Suprapubic skin (tissue), 4 donors: ENCODE data around the gene USP6. TPM values are rescaled to one million over a fixed set of nuclear protein-coding genes. Genes with fewer than 3 reads are reported as not detected.
A peak's percentile ranks its signal among the peaks of the same experiment; 100 is the strongest.
"Not testable (repeated sequence)": the region's sequence is repeated elsewhere in the genome, so short reads cannot be mapped to it uniquely, and the experiment has no call there.

Experiments used
- DNase-seq, 2 donors: peaks; one replicate each; pipeline ENCODE4 v3.0.0-alpha.2; 2019; ENCODE audit warnings: low spot score in 2 of 2
- H3K27ac ChIP-seq: fragments of 200-600 bp; sonication (generic); one replicate; pipeline ENCODE4 v1.5.1; 2019
- H3K27me3 ChIP-seq: fragments of 200-600 bp; sonication (generic); one replicate; pipeline ENCODE4 v1.5.1; 2019
- H3K36me3 ChIP-seq: fragments of 200-600 bp; sonication (generic); one replicate; pipeline ENCODE4 v1.5.1; 2019
- H3K4me1 ChIP-seq: fragments of 200-600 bp; sonication (generic); one replicate; pipeline ENCODE4 v1.5.1; 2019
- H3K4me3 ChIP-seq: fragments of 200-600 bp; sonication (generic); one replicate; pipeline ENCODE4 v1.5.1; 2019; ENCODE audit warnings: mild to moderate bottlenecking
- H3K9me3 ChIP-seq: fragments of 200-600 bp; sonication (generic); one replicate; pipeline ENCODE4 v1.5.1; 2019
- EP300 ChIP-seq: sonication (generic); formaldehyde crosslinking; IDR thresholded peaks from one replicate; pipeline ENCODE4 v1.6.1; 2017; ENCODE audit warnings: antibody characterized with exemption
- POLR2A ChIP-seq, 2 donors: fragments of 450-650 bp; IDR thresholded peaks; one replicate each; pipeline ENCODE4 v1.6.1; 2017; ENCODE audit warnings: antibody characterized with exemption in 2 of 2, mild to moderate bottlenecking in 2 of 2, moderate library complexity in 2 of 2
- POLR2AphosphoS5 ChIP-seq, 3 donors: sonication (generic); formaldehyde crosslinking; IDR thresholded peaks; one replicate each; pipeline ENCODE4 v1.6.1; 2017; ENCODE audit warnings: antibody characterized with exemption in 3 of 3
- WGBS: methylation state at CpG from one replicate; pipeline ENCODE4 v1.1.5; 2018; 5-methylcytosine and 5-hydroxymethylcytosine counted together
- total RNA-seq, 4 donors: library from RNA; depleted of rRNA; stranded (reverse); fragments of >200 nt; gene quantifications; one replicate each; pipeline ENCODE4 v1.1.0, GENCODE V29; 2016
- TF ChIP-seq, protein P1 (sequence below), 2 donors: fragments of 200-600 bp in 1 of 2; fragments of 450-650 bp in 1 of 2; sonication (generic) in 1 of 2; IDR thresholded peaks; one replicate each; pipeline ENCODE4 v1.5.1; 2016 to 2019; ENCODE audit warnings: antibody characterized with exemption in 2 of 2, mild to moderate bottlenecking in 1 of 2, moderate library complexity in 1 of 2

Gene USP6
- total RNA-seq, 4 donors from 2014 or later: 0.16 to 1.4 (median 0.89) TPM; not detected in 1

DNA sequence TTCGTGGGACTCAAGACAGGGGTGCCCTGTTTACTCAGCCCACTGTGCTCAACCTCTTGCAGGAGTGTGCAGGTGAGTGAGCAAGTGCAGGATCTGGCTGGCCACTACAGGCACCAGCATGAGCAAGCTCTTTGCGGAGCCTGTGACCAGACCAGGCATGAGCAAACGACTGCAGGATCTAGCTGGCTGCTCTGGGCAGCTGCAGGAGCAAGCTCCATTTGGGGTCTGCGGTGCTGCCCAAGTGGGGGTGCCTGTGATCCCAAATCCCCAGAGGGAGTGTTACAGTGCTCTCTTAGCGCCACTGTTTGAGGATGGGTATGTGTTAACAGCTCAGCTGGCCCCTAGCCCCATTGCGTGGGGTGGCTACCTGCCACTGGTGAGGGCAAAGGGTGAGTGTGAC is 2.4 kb downstream of the USP6 start:
- TF ChIP-seq POLR2A (IDR thresholded peaks at IDR 0.05) (no peak), POLR2AphosphoS5 (IDR thresholded peaks at IDR 0.05) (no peak), EP300 (no peak)
- TF ChIP-seq, protein P1, sequence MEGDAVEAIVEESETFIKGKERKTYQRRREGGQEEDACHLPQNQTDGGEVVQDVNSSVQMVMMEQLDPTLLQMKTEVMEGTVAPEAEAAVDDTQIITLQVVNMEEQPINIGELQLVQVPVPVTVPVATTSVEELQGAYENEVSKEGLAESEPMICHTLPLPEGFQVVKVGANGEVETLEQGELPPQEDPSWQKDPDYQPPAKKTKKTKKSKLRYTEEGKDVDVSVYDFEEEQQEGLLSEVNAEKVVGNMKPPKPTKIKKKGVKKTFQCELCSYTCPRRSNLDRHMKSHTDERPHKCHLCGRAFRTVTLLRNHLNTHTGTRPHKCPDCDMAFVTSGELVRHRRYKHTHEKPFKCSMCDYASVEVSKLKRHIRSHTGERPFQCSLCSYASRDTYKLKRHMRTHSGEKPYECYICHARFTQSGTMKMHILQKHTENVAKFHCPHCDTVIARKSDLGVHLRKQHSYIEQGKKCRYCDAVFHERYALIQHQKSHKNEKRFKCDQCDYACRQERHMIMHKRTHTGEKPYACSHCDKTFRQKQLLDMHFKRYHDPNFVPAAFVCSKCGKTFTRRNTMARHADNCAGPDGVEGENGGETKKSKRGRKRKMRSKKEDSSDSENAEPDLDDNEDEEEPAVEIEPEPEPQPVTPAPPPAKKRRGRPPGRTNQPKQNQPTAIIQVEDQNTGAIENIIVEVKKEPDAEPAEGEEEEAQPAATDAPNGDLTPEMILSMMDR (IDR thresholded peaks at IDR 0.05): no peak
- no peaks in the 10 kb centered on the region for H3K36me3 ChIP-seq
- H3K9me3 ChIP-seq: no peaks in the 10 kb centered on the region
- DNase-seq: peak in 1 of 2 donors; percentile 16
- no peak overlapping the region for H3K27ac ChIP-seq
- no peak overlapping the region for H3K4me3 ChIP-seq
- peaks cover 15% of the 10 kb centered on the region for H3K4me1 ChIP-seq
- H3K27me3 ChIP-seq: peaks cover 44% of the 10 kb centered on the region
- WGBS: 76% methylated on average over 6 of the region's 6 CpGs

DNA sequence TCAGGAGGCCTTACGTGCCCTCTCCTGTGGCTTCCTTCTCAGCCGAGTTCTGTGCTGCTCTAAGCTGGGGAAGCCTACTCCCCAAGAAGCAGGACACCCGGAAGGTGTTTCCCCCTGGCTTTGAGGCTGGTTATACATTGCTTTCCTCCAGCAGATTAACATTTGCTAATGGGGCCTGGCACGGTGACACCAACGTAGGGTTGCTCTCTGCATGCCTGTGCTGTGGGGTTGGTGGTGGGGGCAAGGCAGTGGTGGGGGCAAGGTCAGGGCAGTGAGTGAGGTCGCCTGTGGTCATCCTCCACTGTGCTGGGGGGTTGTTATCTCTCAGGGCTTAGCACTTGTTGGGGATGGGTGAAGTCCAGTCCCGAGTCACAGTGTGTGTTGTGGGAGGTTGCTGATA is 4.2 kb downstream of the USP6 start:
- Histone ChIP-seq H3K27me3 (peaks cover 40% of the 10 kb centered on the region), H3K36me3 (no peaks in the 10 kb centered on the region), H3K4me3 (no peak overlapping the region), H3K4me1 (peaks cover 22% of the 10 kb centered on the region), H3K27ac (no peak overlapping the region), H3K9me3 (no peaks in the 10 kb centered on the region)
- peak in 1 of 2 donors; percentile 20 for DNase-seq
- TF ChIP-seq POLR2AphosphoS5 (IDR thresholded peaks at IDR 0.05) (no peak), EP300 (no peak), POLR2A (IDR thresholded peaks at IDR 0.05) (no peak)
- TF ChIP-seq, protein P1 (IDR thresholded peaks at IDR 0.05): no peak
- 82% methylated on average over 5 of the region's 7 CpGs for WGBS

DNA sequence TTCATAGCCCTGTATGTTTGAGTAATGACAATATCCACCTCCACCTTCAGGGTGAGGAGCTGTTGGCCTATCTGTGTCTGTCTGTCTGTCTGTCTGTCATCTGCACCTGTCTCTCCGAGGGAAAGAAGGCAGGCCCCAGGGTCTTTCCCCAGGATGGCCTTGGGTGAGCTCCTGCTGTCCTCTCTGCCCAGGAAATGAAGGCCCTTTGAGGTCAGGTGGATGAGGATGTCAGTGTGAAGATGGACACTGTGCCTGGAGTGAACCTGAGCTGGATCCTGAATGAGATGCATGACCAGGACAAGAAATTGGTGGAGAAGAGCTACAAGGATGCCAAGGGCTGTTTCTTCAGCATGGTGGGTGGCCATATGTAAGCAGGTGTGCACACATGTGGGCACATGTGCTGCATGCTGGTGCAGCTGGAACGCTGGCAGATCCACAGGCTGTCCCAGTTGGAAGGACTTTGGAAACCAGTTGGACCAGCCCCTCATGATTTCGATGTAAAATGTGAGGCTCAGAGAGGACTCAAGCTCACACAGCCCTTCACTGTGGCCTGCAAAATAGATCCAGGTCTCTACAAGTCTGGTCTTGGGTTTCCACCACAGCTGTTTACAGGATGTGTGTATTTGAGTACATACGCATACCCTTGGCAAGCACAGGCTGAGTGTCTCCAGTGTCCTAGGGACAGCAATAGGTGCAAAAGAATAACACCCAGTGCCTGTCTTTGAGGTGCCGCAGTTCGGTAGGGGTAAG is 4.8 kb downstream of the USP6 start:
- H3K27me3 ChIP-seq: peaks cover 34% of the 10 kb centered on the region
- peak; percentile 14 to 18 for DNase-seq
- 74% methylated on average over 6 of the region's 6 CpGs for WGBS

DNA sequence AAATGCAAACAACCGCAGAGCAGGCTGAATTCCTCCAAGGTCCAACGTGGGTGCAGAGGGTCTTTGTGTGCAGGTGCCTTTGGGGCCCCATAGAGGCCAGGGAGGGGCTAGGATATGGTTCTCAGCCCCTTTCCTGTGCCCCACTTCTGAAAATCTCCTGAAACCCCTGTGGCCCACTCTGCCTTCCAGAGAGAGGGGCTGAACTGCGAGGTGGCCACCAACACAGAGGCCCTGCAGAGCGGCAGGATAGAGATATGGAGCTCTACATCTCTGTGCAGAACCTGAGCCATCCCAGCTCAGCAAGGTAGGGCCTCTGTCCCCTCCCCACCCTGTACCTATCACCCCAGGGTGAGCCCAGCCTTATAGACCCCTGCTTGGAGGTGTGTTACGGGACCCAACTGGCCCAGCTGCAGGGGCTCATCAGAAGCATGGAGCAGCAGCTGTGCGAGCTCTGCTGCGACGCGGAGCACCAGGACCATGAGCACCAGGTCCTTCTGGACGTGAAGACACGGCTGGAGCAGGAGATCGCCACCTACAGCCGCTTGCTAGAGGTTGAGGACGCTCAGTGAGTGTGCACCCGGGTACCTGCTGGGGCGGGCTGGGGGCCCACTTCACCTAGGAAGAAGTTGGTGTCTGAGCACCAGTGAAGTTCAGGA is 5.5 kb downstream of the USP6 start:
- H3K27me3 ChIP-seq: peaks cover 33% of the 10 kb centered on the region
- WGBS: 91% methylated on average over 14 of the region's 16 CpGs

More for the DNA sequence above, 4.8 kb downstream of the USP6 start:
- not testable (repeated sequence) for H3K9me3 ChIP-seq, H3K27ac ChIP-seq, H3K4me3 ChIP-seq, H3K36me3 ChIP-seq
- peaks cover 22% of the 10 kb centered on the region for H3K4me1 ChIP-seq

DNA sequence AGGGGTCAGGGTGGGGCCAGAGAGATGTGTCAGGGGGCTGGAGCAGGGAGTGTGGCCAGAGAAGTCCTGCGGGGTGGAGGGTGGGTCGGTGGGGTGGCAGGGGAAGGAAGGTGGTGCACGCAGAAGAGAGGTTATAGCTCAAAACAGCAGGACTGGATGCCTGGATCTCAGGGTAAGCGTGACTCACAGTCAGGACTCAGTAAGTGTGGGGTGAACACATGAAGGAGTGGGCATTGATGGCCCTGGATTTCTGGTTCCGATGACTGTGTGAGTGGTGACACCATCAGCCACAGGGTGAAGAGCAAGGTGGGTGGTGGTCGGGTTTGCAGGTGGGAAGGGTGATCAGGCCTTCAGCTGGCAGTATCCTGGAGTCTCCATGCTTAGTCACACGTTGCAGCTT is 6.2 kb downstream of the USP6 start:
- H3K9me3 ChIP-seq, H3K27ac ChIP-seq, H3K36me3 ChIP-seq: not testable (repeated sequence)
- peaks cover 32% of the 10 kb centered on the region for H3K27me3 ChIP-seq
- H3K4me3 ChIP-seq: peak overlapping the region; percentile 60
- peak; percentile 44 to 60 for DNase-seq
- peaks cover 18% of the 10 kb centered on the region for H3K4me1 ChIP-seq
- 90% methylated on average over 6 of the region's 7 CpGs for WGBS

More for the DNA sequence above, 5.5 kb downstream of the USP6 start:
- TF ChIP-seq EP300 (no peak), POLR2A (IDR thresholded peaks at IDR 0.05) (no peak), POLR2AphosphoS5 (IDR thresholded peaks at IDR 0.05) (no peak)
- TF ChIP-seq, protein P1 (IDR thresholded peaks at IDR 0.05): no peak
- no peak overlapping the region for H3K4me3 ChIP-seq
- no peaks in the 10 kb centered on the region for H3K36me3 ChIP-seq
- DNase-seq: peak; percentile 51 to 52
- H3K4me1 ChIP-seq: peaks cover 18% of the 10 kb centered on the region
- no peaks in the 10 kb centered on the region for H3K9me3 ChIP-seq
- H3K27ac ChIP-seq: no peak overlapping the region

- Histone ChIP-seq H3K36me3 (no peaks in the 10 kb centered on the region), H3K9me3 (no peaks in the 10 kb centered on the region), H3K4me3 (peak overlapping the region; percentile 60), H3K4me1 (peaks cover 18% of the 10 kb centered on the region), H3K27ac (no peak overlapping the region), H3K27me3 (peaks cover 35% of the 10 kb centered on the region)
- TF ChIP-seq, protein P1 (IDR thresholded peaks at IDR 0.05): no peak
- TF ChIP-seq EP300: no peak
- no peak for TF ChIP-seq POLR2A (IDR thresholded peaks at IDR 0.05)
- no peak for TF ChIP-seq POLR2AphosphoS5 (IDR thresholded peaks at IDR 0.05)
- peak; percentile 65 to 82 for DNase-seq
- 2% methylated on average over 41 of the region's 75 CpGs for WGBS
Measured at GRCh38 chr17:5122586-5123342, 6.9 kb downstream of the USP6 start.
